HG03342 (cell line): Measurements from ENCODE around the gene MPG.

Experiments
- ATAC-seq: cut with Tn5 transposase; IDR thresholded peaks from one replicate; pipeline ENCODE4 v1.9.1; 2021; ENCODE audit warnings: mild to moderate bottlenecking, moderate library complexity; ENCODE audit not compliant: unreplicated experiment

MPG gene

GRCh38 chr16:83060-83603 is 5.1 kb downstream of the MPG start:
- no peak for ATAC-seq

- ATAC-seq = no peak
Measured at GRCh38 chr16:83781-84615, 6.0 kb downstream of the MPG start.

GRCh38 chr16:84718-85406 is 6.8 kb downstream of the MPG start:
- peak; percentile 58 for ATAC-seq

GRCh38 chr16:85407-85782 is 7.4 kb downstream of the MPG start:
- ATAC-seq = no peak

- ATAC-seq = no peak
Measured at GRCh38 chr16:85865-86264, 7.8 kb downstream of the MPG start.

- ATAC-seq = no peak
Measured at GRCh38 chr16:86483-86952, 8.5 kb downstream of the MPG start.

- ATAC-seq = no peak
Measured at GRCh38 chr16:88613-89012, 10.6 kb downstream of the MPG start.

- no peak for ATAC-seq
Measured at GRCh38 chr16:89391-90302, 11.6 kb downstream of the MPG start.

GRCh38 chr16:91484-91883 is 13.5 kb downstream of the MPG start:
- no peak for ATAC-seq

- ATAC-seq = no peak
Measured at GRCh38 chr16:92431-93339, 14.7 kb downstream of the MPG start.

- no peak for ATAC-seq
Measured at GRCh38 chr16:94918-95265, 16.9 kb downstream of the MPG start.

GRCh38 chr16:96935-97381 is 18.9 kb downstream of the MPG start:
- no peak for ATAC-seq

GRCh38 chr16:97822-98221 is 19.8 kb downstream of the MPG start:
- no peak for ATAC-seq

GRCh38 chr16:100989-101388 is 23.0 kb downstream of the MPG start:
- ATAC-seq = no peak

- ATAC-seq = no peak
Measured at GRCh38 chr16:101586-101985, 23.6 kb downstream of the MPG start.

- ATAC-seq = no peak
Measured at GRCh38 chr16:102060-102855, 24.2 kb downstream of the MPG start.

- no peak for ATAC-seq
Measured at GRCh38 chr16:104355-104754, 26.3 kb downstream of the MPG start.

GRCh38 chr16:104928-105327 is 26.9 kb downstream of the MPG start:
- ATAC-seq = no peak

- ATAC-seq = no peak
Measured at GRCh38 chr16:105521-105920, 27.5 kb downstream of the MPG start.
